PC-3 (cell line): ENCODE data around the gene MC4R. TPM values are rescaled to one million over a fixed set of nuclear protein-coding genes. Genes with fewer than 3 reads are reported as not detected.

ENCODE experiments used
- ATAC-seq: fragments of 200-7000 bp; cut with Tn5 transposase; 2 replicates; pipeline ENCODE4 v1.9.1; 2020; ENCODE audit warnings: mild to moderate bottlenecking, moderate library complexity
- BruUV-seq: library from RNA; stranded (reverse); fragments of 400-500 nt; replicated peaks from 2 replicates; lab custom pipeline; 2021; lab: Mats Ljungman, UMichigan
- CTCF ChIA-PET: fragments of 300-600 bp; sonication (Branson Sonifier 250); formaldehyde crosslinking; loops from one replicate; lab custom pipeline; 2022; ENCODE audit warnings: antibody characterized with exemption; lab: Charles Lee
- POLR2A ChIA-PET: fragments of 300-600 bp; sonication (Branson Sonifier 250); formaldehyde crosslinking; loops from one replicate; lab custom pipeline; 2022; ENCODE audit warnings: antibody characterized with exemption; ENCODE audit not compliant: unreplicated experiment; lab: Charles Lee
- DNase-seq: peaks from one replicate; pipeline ENCODE4 v3.0.0-alpha.2; 2015
- H2AFZ ChIP-seq: fragments of 300-600 bp; sonication (generic); 2 replicates; pipeline ENCODE4 v1.6.0; 2016; ENCODE audit warnings: antibody characterized with exemption, low read length
- H3F3A ChIP-seq: fragments of 300-600 bp; sonication (generic); one replicate; pipeline ENCODE4 v1.6.0; 2017; ENCODE audit warnings: antibody characterized with exemption, low read length, control low read depth, mild to moderate bottlenecking; ENCODE audit not compliant: unreplicated experiment
- H3K27ac ChIP-seq: fragments of 300-600 bp; sonication (generic); 2 replicates; pipeline ENCODE4 v1.5.1; 2016; ENCODE audit warnings: mild to moderate bottlenecking, low read length
- H3K27me3 ChIP-seq: fragments of 300-600 bp; sonication (generic); 2 replicates; pipeline ENCODE4 v1.6.1; 2016; ENCODE audit warnings: low read length, mixed read lengths
- H3K36me3 ChIP-seq: fragments of 300-600 bp; sonication (generic); 2 replicates; pipeline ENCODE4 v1.6.1; 2016; ENCODE audit warnings: low read depth, mixed run types, low read length, mixed read lengths
- H3K4me1 ChIP-seq: fragments of 300-600 bp; sonication (generic); 2 replicates; pipeline ENCODE4 v1.5.1; 2016; ENCODE audit warnings: low read length; ENCODE audit not compliant: insufficient read depth
- H3K4me2 ChIP-seq: fragments of 300-600 bp; sonication (generic); 2 replicates; pipeline ENCODE4 v1.6.0; 2016; ENCODE audit warnings: low read length
- H3K4me3 ChIP-seq: fragments of 300-600 bp; sonication (generic); 2 replicates; pipeline ENCODE4 v1.5.1; 2016; ENCODE audit warnings: mild to moderate bottlenecking, low read length, mixed read lengths
- H3K79me2 ChIP-seq: fragments of 300-600 bp; sonication (generic); 2 replicates; pipeline ENCODE4 v1.6.1; 2017; ENCODE audit warnings: low read length, mixed read lengths
- H3K9ac ChIP-seq: fragments of 300-600 bp; sonication (generic); 2 replicates; pipeline ENCODE4 v1.6.0; 2016; ENCODE audit warnings: mild to moderate bottlenecking, low read length
- H3K9me2 ChIP-seq: fragments of 300-600 bp; sonication (generic); replicated peaks from 2 replicates; pipeline ENCODE4 v1.6.1; 2016; ENCODE audit warnings: mixed run types, low read length, mixed read lengths
- H3K9me3 ChIP-seq: fragments of 300-600 bp; sonication (generic); 2 replicates; pipeline ENCODE4 v1.6.1; 2016; ENCODE audit warnings: low read length, mixed read lengths
- H4K20me1 ChIP-seq: fragments of 300-600 bp; sonication (generic); 2 replicates; pipeline ENCODE4 v1.6.1; 2016; ENCODE audit warnings: low read length, mixed read lengths
- EZH2 ChIP-seq: fragments of 300-600 bp; sonication (generic); IDR thresholded peaks from one replicate; pipeline ENCODE4 v1.6.1; 2017; ENCODE audit warnings: antibody characterized with exemption, mild to moderate bottlenecking, low read length; ENCODE audit not compliant: unreplicated experiment
- EZH2phosphoT487 ChIP-seq: fragments of 300-600 bp; sonication (generic); IDR thresholded peaks from 2 replicates; pipeline ENCODE4 v1.6.1; 2018; ENCODE audit warnings: mild to moderate bottlenecking, antibody characterized with exemption, low read length, borderline replicate concordance
- intact Hi-C: fragments of 100-400 bp; cut with micrococcal nuclease; formaldehyde crosslinking; loops from 2 replicates; pipeline ENCODE4 v1.9.0; 2023
- total RNA-seq: library from RNA; depleted of rRNA; stranded (reverse); fragments of >200 nt; gene quantifications from 2 replicates; pipeline ENCODE4 v1.2.3, GENCODE V29; 2014
- TF ChIP-seq, protein P1 (sequence below): fragments of 300-600 bp; sonication (generic); conservative IDR thresholded peaks from 2 replicates; pipeline ENCODE4 v1.5.1; 2017; ENCODE audit warnings: antibody characterized with exemption, low read depth, mild to moderate bottlenecking, low read length

Gene MC4R
- total RNA-seq, 1 experiment from 2014 or later = not detected

DNA sequence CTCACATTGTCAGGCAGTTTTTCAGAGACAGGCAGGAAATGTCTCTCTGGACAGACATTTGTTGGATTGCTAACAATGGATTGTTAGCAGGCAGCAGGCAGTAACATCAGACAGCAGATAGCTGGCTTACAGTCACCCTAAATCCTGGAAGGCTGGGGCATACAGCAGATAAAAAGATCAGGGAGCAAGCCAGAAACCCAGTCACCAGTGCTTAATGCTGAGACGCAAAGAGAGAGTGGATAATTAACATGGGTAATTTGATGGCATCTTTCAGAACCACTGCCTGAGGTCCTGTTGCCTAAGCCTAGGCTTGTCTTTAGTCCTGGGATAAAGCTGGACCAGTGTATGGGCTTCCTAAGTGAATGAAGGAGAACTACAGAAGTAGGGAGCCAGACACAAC, 22.4 kb downstream of the MC4R start:
- H3K9me3 ChIP-seq = no peaks in the 10 kb centered on the region
- ATAC-seq (no peak), DNase-seq (no peak)
- POLR2A ChIA-PET = no interaction called here
- no peaks in the 10 kb centered on the region for H3F3A ChIP-seq
- TF ChIP-seq EZH2 = no peak
- no peak for TF ChIP-seq EZH2phosphoT487
- BruUV-seq = no TSS peak
- H3K36me3 ChIP-seq = no peaks in the 10 kb centered on the region
- intact Hi-C loops = no loop called here
- H3K27me3 ChIP-seq = no peaks in the 10 kb centered on the region
- no peak overlapping the region for H3K9ac ChIP-seq
- no peak overlapping the region for H3K4me3 ChIP-seq
- H3K79me2 ChIP-seq = no peaks in the 10 kb centered on the region
- CTCF ChIA-PET = no interaction called here
- no peak overlapping the region for H2AFZ ChIP-seq
- no peaks in the 10 kb centered on the region for H3K9me2 ChIP-seq
- H3K4me1 ChIP-seq = peaks cover 16% of the 10 kb centered on the region; the same call in 1 of the 2 replicates
- no peaks in the 10 kb centered on the region for H4K20me1 ChIP-seq
- H3K27ac ChIP-seq = no peak overlapping the region
- H3K4me2 ChIP-seq = no peak overlapping the region

DNA sequence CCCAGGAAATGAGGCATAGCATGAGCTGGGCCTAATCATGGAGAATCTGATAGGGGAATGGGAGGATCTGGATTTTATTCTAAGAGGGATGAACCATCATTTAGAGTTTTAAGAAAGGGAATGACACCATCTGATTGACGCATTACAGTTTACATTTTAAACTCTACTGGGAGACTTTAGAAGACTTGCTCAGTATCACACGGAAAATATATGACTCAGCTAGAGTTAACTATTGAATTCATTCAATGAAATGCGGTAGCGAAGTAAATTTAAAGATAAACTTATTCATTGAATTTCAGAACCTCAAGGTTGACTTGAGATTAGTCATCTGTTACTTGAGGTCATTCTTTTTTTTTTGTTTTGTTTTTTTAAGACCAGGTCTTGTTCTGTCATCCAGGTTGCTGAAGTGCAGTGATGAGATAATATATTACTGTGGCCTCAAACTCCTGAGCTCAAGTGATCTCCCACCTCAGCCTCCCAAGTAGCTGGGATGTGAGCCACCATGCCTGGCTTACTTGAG, 25.0 kb downstream of the MC4R start:
- Histone ChIP-seq H3K79me2 (no peaks in the 10 kb centered on the region), H4K20me1 (no peaks in the 10 kb centered on the region), H3K4me1 (peaks cover 16% of the 10 kb centered on the region; the same call in 1 of the 2 replicates), H3K4me2 (no peak overlapping the region), H3F3A (no peaks in the 10 kb centered on the region), H3K4me3 (no peak overlapping the region), H3K9me2 (no peaks in the 10 kb centered on the region), H3K9me3 (no peaks in the 10 kb centered on the region), H3K27ac (peak overlapping the region; percentile 91), H3K27me3 (no peaks in the 10 kb centered on the region), H2AFZ (no peak overlapping the region), H3K36me3 (no peaks in the 10 kb centered on the region), H3K9ac (0 out of 2 replicates have a peak overlapping the region, but pooled peaks have one; percentile 26)
- TF ChIP-seq EZH2phosphoT487 (no peak), EZH2 (no peak)
- TF ChIP-seq, protein P1, sequence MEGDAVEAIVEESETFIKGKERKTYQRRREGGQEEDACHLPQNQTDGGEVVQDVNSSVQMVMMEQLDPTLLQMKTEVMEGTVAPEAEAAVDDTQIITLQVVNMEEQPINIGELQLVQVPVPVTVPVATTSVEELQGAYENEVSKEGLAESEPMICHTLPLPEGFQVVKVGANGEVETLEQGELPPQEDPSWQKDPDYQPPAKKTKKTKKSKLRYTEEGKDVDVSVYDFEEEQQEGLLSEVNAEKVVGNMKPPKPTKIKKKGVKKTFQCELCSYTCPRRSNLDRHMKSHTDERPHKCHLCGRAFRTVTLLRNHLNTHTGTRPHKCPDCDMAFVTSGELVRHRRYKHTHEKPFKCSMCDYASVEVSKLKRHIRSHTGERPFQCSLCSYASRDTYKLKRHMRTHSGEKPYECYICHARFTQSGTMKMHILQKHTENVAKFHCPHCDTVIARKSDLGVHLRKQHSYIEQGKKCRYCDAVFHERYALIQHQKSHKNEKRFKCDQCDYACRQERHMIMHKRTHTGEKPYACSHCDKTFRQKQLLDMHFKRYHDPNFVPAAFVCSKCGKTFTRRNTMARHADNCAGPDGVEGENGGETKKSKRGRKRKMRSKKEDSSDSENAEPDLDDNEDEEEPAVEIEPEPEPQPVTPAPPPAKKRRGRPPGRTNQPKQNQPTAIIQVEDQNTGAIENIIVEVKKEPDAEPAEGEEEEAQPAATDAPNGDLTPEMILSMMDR = no peak
- ATAC-seq = peak; percentile 77
- BruUV-seq = no TSS peak
- DNase-seq = peak; percentile 88
- POLR2A ChIA-PET = no interaction called here
- intact Hi-C loops = loop anchor here (2.0 to 5.0 kb wide), 2 partner anchors 200 to 351 kb away; no protein-coding TSS in a partner anchor
- CTCF ChIA-PET = no interaction called here

DNA sequence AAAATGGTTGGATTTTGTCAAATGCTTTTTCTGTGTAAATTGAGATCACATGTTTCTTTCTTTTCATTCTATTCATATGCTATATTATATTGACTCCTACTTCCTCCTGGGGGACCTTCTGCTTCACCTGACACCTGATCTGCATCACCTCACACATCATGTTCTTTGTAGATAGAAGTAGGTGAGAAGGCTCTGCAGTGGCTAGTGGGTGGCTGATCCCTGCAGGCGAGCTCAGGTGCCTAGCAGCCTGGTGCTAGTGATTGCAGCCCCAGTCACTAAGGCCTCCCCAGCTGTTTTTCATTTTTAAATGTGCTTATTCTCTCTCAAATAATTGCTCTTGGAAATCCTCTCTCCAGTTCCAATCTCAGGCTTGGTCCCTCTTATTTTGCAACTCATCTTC, 33.6 kb downstream of the MC4R start:
- no peak overlapping the region for H3K4me2 ChIP-seq
- ATAC-seq = no peak
- no peaks in the 10 kb centered on the region for H3K27me3 ChIP-seq
- H3K79me2 ChIP-seq = no peaks in the 10 kb centered on the region
- no peaks in the 10 kb centered on the region for H3K4me1 ChIP-seq
- H2AFZ ChIP-seq = no peak overlapping the region
- no peaks in the 10 kb centered on the region for H4K20me1 ChIP-seq
- CTCF ChIA-PET = no interaction called here
- TF ChIP-seq, protein P1 = no peak
- TF ChIP-seq EZH2phosphoT487 (no peak), EZH2 (no peak)
- H3K4me3 ChIP-seq = no peak overlapping the region
- no peak overlapping the region for H3K27ac ChIP-seq
- H3K9me3 ChIP-seq = no peaks in the 10 kb centered on the region
- H3K9ac ChIP-seq = no peak overlapping the region
- POLR2A ChIA-PET = no interaction called here
- no peaks in the 10 kb centered on the region for H3F3A ChIP-seq
- BruUV-seq = no TSS peak
- intact Hi-C loops = no loop called here
- no peaks in the 10 kb centered on the region for H3K9me2 ChIP-seq
- no peak for DNase-seq
- H3K36me3 ChIP-seq = no peaks in the 10 kb centered on the region
